HG03442 (cell line): ENCODE measurements around the gene TTLL11.
"Not testable (repeated sequence)": the region's sequence is repeated elsewhere in the genome, so short reads cannot be mapped to it uniquely, and the experiment has no call there.

ENCODE experiments used
- ATAC-seq: cut with Tn5 transposase; IDR thresholded peaks from one replicate; pipeline ENCODE4 v1.9.1; 2021; ENCODE audit warnings: mild to moderate bottlenecking, moderate library complexity; ENCODE audit not compliant: unreplicated experiment

TTLL11 gene

DNA sequence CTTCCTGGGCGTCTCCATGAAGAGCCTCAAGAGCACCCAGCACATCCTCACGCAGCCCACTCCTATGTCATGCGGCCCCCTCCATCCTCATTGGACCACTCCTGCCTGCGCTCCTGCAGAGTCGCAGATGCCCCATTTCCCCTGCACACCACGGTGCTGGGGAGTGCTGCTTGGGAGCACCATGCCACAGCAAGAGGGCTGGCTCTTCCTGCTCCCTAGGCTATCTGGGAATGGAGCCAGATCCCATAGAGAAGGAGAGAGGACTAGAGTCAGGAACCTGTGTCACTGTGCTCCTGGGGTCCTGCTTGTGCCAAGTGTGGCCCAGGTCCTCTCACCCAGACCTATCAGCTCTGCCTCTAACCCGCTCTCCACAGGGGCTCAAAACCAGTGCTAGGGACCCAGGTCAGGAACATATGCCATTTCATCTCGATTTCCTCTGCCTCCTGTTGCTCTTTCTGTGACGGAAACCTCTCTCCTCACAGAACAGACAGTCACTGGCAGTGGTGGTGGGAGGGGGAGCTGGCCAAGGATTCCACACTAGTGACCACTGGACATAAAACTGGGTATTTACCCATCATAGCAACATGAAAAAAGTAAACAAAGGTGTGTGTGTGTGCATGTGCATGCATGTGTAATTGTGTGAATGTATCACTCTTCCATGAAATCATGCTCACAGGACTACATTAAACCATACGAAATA, 178.4 kb downstream of the TTLL11 start:
- no peak for ATAC-seq

DNA sequence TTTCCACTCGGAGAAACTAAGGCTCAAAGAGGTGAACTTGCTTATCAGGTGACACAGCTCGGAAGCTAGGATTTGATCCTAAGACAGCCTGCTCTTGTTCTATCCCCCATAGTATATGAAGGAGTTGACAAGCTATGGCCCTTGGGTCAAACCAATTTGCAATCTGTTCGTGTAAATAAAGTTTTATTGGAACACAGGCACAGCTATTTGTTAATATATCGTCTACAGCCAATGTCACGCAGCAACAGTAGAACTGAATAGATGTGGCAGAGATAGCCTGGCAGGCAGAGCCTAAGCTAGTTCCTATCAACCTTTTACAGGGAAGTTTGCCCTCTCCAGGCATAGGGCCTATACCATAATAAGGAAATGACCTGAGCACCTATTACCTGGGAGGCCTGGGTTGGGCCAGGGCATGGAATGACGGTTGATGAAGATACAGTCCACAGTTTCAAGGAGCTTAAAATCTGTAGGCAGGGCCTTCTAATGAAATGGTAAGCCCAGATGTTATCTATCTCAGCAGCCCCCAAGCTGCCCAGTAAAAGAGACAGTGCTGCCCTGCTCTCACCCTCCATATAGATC, 179.0 kb downstream of the TTLL11 start:
- ATAC-seq: no peak

GRCh38 chr9:121912812-121913627, 180.1 kb downstream of the TTLL11 start:
- no peak for ATAC-seq

GRCh38 chr9:121910491-121911040, 182.5 kb downstream of the TTLL11 start:
- ATAC-seq: no peak

DNA sequence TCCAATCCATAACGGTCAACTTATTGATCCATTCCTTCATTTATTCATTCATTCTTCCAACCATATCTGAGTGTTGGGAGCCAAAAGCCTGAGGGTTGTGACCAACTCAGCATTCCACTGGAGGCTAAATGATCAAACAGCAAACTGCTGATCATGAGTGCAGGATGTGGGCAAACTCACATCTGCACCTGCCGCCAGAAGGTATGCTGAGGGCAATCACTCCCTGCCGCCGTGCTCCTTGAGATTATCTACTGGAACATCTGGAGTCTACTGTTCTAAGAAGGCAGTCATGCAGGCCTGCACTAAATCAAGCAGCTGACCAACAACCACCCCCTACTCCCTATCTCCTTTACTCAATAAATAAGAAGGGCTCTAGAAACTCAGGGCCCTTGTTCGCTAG, 184.0 kb downstream of the TTLL11 start:
- ATAC-seq: no peak

GRCh38 chr9:121906074-121906870, 186.8 kb downstream of the TTLL11 start:
- no peak for ATAC-seq

DNA sequence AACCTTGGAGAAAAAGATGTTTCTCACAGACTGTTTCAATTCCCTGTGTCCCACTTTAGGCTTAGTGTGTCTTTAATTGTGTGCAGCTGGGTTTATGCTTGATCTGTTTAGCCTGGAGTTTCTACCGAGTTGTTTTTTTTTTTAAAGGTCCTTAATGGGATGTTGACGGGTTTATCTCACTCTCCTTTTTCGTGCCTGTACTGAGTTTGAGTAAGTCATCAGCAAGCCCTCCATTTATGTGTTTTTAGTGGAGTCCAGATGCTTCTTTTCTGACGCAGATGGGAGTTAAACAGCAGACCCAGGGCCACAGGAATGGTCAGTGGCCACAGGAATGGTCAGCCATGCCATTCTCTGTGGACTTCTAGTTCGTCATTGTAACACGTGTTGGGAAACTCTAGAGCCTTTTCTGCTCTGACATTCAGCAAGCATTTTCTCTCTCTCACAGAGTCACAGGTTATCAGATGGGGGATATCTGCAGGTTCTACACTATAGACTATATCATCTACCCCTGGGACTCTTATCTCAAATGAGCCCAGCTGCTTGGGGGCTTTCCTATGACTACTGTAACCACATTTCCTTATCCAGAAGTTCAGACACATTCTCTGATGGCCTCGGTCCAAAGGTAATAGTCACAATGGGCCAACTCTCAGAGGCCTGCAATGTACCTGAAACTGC, 190.5 kb downstream of the TTLL11 start:
- no peak for ATAC-seq

GRCh38 chr9:121901616-121902015, 191.5 kb downstream of the TTLL11 start:
- ATAC-seq: no peak

- ATAC-seq: no peak
Observed at GRCh38 chr9:121900163-121900562, 192.9 kb downstream of the TTLL11 start.

GRCh38 chr9:121898856-121899255, 194.3 kb downstream of the TTLL11 start:
- no peak for ATAC-seq

GRCh38 chr9:121897140-121897539, 196.0 kb downstream of the TTLL11 start:
- no peak for ATAC-seq

- no peak for ATAC-seq
Observed at GRCh38 chr9:121896545-121896943, 196.6 kb downstream of the TTLL11 start.

DNA sequence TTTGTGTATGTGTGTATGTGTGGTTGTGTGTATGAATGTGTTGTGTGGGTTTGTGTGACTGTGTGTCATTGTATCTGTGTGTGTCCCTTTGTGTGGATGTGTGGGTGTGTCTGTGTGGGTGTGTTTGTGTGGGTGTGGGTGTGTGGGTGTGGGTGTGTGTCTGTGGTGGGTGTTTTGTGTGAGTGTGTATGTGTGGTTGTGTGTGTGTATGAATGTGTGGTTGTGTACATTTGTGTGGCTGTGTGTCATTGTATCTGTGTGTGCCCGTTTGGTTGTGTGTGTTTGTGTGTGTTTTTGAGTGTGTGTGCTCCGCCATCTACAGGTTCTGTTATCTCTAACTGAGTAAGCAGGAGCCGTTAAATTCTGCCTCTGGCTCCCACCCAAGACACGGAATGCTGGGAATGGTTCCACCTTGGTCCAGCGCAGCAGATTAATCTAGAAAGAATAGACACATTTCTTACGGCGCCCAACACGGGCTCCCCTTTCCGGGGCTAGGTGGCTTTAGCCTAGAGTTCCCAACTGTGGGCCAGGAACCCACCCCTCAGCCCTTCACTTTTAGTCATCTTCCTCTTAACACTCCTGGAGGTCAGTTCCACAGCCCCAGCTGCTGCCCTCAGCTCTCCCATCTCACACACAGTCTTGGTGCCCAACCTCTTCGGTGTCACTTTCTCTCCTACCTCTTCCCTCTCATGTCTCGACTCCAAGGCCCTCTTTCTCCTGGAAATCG, 197.1 kb downstream of the TTLL11 start:
- no peak for ATAC-seq

- ATAC-seq: no peak
Observed at GRCh38 chr9:121895358-121895757, 197.8 kb downstream of the TTLL11 start.

DNA sequence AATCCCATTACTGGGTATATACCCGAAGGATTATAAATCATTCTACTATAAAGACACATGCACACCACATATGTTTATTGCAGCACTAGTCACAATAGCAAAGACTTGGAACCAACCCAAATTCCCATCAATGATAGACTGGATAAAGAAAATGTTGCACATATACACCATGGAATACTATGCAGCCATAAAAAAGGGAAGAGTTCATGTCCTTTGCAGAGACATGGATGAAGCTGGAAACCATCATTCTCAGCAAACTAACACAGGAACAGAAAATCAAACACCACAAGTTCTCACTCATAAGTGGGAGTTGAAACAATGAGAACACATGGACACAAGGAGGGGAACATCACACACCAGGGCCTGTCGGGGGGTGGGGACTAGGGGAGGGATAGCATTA, 198.7 kb downstream of the TTLL11 start:
- not testable (repeated sequence) for ATAC-seq

DNA sequence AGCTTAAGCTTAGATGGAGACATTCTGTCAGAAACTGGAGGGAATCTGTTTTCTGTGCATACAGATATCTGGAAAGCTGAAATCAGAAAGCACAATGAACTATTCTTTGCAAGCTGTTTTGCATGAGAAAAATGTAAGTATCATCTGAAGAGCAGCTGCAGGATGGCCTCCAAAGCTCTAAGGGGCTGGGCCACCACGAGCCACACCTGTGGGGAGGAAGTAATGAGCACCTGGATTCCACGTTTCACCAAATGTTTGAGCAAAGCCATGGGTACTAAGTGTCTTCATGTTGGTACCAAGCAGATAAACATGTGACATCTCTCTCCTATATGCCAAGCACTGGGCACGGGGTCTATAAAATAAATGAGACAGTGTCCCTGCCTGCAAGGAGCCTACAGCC, 199.3 kb downstream of the TTLL11 start:
- no peak for ATAC-seq

GRCh38 chr9:121892706-121893105, 200.4 kb downstream of the TTLL11 start:
- ATAC-seq: no peak

DNA sequence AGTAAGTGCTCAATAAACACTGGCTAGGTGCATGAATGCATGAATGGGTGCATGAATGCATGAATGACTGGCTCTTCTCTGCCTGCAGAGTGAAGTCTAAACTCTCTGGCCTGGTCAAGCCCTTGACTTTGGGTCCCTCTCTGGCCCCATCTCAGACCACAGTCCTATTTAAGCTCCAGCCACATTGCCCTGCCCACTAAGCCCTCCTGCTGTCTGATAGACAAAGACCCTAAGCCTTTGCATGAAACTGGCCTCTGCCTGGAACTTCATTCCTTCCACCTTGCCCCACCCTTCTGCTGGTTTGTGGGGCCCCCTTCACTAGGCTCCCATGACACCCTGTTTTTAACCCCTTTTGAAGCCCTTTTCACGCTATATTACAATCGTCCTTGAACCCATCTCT, 202.4 kb downstream of the TTLL11 start:
- no peak for ATAC-seq

DNA sequence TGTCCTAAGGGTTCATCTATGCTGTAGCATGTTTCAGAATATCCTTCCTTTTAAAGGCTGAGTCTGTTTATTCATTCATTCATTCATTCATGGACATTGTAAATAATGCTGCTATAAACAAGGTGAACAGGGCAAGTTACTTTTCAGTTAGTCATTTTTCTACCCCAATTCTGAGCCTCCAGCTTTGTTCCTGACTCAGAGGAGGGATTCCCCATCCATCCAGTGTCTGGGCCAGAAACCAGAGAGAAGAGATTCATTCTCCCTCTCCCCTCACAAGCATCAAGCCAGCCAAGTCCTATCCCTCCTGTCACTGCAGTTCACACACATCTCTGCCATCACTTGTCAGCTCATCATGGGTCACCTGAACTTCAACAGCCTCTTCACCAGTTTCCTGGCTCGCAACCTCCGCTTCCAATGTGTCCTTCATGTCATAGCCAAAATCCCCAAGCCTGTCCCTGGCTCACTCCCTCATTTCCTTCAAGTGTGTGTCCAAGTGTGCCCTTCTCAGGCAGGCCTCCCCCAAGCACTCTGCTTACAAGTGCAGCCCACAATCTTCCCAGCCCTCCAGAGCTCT, 203.0 kb downstream of the TTLL11 start:
- ATAC-seq: no peak
